ENCODE data around the gene PACS2.

DNA sequence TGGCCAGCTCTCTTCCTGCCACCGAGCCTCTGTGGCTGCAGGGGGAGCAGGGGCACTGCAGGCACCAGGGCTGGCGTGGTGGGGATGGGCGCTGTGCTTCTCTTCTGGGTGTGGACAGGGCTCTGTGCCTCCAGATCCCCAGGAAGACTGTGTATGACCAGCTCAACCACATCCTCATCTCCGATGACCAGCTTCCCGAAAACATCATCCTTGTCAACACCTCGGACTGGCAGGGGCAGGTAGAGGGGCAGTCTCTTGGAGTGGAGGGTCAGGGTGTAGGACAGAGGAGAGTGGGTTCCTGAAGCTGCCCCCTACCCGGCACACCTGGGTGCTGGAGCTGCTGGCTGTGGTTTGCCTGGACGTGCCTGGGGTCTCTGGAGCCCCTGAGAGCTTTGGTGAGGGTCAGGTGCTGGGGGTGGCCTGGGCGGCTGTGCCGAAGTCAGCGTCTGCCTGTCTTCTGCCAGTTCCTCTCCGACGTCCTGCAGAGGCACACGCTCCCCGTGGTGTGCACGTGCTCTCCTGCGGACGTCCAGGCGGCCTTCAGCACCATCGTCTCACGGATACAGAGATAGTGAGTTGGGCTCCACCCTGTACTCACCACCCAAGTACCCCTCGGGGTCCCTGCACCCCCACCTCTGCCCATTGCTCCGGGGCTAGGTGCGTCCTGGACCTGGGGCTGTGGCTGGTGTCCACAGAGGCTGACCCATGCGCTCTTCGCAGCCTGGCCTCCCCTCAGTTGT lies 68.0 kb downstream of the PACS2 start:
- TF ChIP-seq ZFP30 (CRISPR knock-in tag; IDR thresholded peaks at IDR 0.05) (no peak), ARNTL (CRISPR knock-in tag; IDR thresholded peaks at IDR 0.05; ENCODE audit: borderline replicate concordance, low read depth) (no peak), ZNF70 (CRISPR knock-in tag; IDR thresholded peaks at IDR 0.05) (no peak), TOX (CRISPR knock-in tag; IDR thresholded peaks at IDR 0.05; ENCODE audit: borderline replicate concordance) (no peak), ZNF8 (CRISPR knock-in tag; IDR thresholded peaks at IDR 0.05) (no peak), ZNF565 (CRISPR knock-in tag; conservative IDR thresholded peaks at IDR 0.05; ENCODE audit: low read depth) (no peak), RARB (CRISPR knock-in tag; IDR thresholded peaks at IDR 0.05) (no peak), ZFP3 (CRISPR knock-in tag; IDR thresholded peaks at IDR 0.05) (no peak)
- TF ChIP-seq, protein P1, sequence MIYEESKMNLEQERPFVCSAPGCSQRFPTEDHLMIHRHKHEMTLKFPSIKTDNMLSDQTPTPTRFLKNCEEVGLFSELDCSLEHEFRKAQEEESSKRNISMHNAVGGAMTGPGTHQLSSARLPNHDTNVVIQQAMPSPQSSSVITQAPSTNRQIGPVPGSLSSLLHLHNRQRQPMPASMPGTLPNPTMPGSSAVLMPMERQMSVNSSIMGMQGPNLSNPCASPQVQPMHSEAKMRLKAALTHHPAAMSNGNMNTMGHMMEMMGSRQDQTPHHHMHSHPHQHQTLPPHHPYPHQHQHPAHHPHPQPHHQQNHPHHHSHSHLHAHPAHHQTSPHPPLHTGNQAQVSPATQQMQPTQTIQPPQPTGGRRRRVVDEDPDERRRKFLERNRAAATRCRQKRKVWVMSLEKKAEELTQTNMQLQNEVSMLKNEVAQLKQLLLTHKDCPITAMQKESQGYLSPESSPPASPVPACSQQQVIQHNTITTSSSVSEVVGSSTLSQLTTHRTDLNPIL (CRISPR knock-in tag; IDR thresholded peaks at IDR 0.05; ENCODE audit: low read depth): no peak
- TF ChIP-seq, protein P2, sequence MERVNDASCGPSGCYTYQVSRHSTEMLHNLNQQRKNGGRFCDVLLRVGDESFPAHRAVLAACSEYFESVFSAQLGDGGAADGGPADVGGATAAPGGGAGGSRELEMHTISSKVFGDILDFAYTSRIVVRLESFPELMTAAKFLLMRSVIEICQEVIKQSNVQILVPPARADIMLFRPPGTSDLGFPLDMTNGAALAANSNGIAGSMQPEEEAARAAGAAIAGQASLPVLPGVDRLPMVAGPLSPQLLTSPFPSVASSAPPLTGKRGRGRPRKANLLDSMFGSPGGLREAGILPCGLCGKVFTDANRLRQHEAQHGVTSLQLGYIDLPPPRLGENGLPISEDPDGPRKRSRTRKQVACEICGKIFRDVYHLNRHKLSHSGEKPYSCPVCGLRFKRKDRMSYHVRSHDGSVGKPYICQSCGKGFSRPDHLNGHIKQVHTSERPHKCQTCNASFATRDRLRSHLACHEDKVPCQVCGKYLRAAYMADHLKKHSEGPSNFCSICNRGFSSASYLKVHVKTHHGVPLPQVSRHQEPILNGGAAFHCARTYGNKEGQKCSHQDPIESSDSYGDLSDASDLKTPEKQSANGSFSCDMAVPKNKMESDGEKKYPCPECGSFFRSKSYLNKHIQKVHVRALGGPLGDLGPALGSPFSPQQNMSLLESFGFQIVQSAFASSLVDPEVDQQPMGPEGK (CRISPR knock-in tag; IDR thresholded peaks at IDR 0.05; ENCODE audit: borderline replicate concordance): no peak
- TF ChIP-seq, protein P3, sequence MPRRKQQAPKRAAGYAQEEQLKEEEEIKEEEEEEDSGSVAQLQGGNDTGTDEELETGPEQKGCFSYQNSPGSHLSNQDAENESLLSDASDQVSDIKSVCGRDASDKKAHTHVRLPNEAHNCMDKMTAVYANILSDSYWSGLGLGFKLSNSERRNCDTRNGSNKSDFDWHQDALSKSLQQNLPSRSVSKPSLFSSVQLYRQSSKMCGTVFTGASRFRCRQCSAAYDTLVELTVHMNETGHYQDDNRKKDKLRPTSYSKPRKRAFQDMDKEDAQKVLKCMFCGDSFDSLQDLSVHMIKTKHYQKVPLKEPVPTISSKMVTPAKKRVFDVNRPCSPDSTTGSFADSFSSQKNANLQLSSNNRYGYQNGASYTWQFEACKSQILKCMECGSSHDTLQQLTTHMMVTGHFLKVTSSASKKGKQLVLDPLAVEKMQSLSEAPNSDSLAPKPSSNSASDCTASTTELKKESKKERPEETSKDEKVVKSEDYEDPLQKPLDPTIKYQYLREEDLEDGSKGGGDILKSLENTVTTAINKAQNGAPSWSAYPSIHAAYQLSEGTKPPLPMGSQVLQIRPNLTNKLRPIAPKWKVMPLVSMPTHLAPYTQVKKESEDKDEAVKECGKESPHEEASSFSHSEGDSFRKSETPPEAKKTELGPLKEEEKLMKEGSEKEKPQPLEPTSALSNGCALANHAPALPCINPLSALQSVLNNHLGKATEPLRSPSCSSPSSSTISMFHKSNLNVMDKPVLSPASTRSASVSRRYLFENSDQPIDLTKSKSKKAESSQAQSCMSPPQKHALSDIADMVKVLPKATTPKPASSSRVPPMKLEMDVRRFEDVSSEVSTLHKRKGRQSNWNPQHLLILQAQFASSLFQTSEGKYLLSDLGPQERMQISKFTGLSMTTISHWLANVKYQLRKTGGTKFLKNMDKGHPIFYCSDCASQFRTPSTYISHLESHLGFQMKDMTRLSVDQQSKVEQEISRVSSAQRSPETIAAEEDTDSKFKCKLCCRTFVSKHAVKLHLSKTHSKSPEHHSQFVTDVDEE (CRISPR knock-in tag; IDR thresholded peaks at IDR 0.05): no peak
- TF ChIP-seq, protein P4, sequence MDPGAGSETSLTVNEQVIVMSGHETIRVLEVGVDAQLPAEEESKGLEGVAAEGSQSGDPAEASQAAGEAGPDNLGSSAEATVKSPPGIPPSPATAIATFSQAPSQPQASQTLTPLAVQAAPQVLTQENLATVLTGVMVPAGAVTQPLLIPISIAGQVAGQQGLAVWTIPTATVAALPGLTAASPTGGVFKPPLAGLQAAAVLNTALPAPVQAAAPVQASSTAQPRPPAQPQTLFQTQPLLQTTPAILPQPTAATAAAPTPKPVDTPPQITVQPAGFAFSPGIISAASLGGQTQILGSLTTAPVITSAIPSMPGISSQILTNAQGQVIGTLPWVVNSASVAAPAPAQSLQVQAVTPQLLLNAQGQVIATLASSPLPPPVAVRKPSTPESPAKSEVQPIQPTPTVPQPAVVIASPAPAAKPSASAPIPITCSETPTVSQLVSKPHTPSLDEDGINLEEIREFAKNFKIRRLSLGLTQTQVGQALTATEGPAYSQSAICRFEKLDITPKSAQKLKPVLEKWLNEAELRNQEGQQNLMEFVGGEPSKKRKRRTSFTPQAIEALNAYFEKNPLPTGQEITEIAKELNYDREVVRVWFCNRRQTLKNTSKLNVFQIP (CRISPR knock-in tag; IDR thresholded peaks at IDR 0.05; ENCODE audit: borderline replicate concordance, low read depth): no peak
